Sigmoid colon (tissue), 4 donors: ENCODE data around the gene BHLHE23.

ENCODE experiments used
- CTCF ChIP-seq, 4 experiments: fragments of 450-650 bp in 3 of 4; fragments of 200-600 bp in 1 of 4; IDR thresholded peaks; one replicate each; pipeline ENCODE4 v1.5.1; 2016 to 2019; ENCODE audit warnings: antibody characterized with exemption in 4 of 4, mild to moderate bottlenecking in 3 of 4, moderate library complexity in 2 of 4
- POLR2A ChIP-seq, 2 donors: fragments of 450-650 bp; IDR thresholded peaks; one replicate each; pipeline ENCODE4 v1.6.1; 2016; ENCODE audit warnings: antibody characterized with exemption in 2 of 2, mild to moderate bottlenecking in 2 of 2, moderate library complexity in 2 of 2
- POLR2AphosphoS5 ChIP-seq, 4 donors: sonication (generic); formaldehyde crosslinking; IDR thresholded peaks; one replicate each; pipeline ENCODE4 v1.6.1; 2017; ENCODE audit warnings: antibody characterized with exemption in 4 of 4

GRCh38 chr20:63015147-63015661 is 8.4 kb upstream of the BHLHE23 start:
- TF ChIP-seq POLR2A (IDR thresholded peaks at IDR 0.05) (no peak), CTCF (IDR thresholded peaks at IDR 0.05) (no peak), POLR2AphosphoS5 (IDR thresholded peaks at IDR 0.05) (no peak)
